ENCODE data around the gene RORC.
"Not testable (repeated sequence)": the region's sequence is repeated elsewhere in the genome, so short reads cannot be mapped to it uniquely, and the experiment has no call there.

Gene RORC

DNA sequence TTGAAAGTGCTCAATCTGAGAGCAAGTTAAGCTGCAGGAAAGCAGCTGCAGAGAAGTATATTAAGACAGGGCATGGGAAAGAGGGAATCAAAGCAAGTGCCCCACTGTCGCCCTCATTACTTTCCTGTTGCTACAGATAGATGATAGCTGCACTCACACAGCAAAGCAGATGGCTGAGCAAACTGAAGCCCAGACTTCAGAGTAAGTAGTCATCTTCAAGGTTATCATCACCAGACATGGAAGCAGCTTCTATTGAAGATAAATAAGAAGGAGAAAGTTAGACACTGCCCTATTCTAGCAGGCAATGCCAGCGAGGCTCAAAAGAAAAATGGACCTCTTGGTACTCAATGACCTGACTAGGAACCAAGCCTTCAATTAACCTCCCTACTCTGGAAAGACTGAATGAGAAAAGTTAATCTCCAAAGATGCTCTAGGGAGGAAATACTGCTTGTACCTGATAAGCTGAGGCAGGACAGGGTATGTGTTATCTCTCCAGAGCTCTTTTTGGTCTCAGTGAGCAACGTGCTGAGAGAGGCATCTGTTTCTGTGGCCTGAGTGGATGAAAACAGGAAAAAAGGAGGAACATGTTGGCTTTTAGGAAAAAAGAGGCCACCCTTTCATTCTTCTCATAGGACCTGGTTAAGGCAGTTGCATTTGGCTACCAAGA, 57.2 kb downstream of the RORC start:
- no peak for DNase-seq (ENCODE audit: low read depth in 2 of 2)

DNA sequence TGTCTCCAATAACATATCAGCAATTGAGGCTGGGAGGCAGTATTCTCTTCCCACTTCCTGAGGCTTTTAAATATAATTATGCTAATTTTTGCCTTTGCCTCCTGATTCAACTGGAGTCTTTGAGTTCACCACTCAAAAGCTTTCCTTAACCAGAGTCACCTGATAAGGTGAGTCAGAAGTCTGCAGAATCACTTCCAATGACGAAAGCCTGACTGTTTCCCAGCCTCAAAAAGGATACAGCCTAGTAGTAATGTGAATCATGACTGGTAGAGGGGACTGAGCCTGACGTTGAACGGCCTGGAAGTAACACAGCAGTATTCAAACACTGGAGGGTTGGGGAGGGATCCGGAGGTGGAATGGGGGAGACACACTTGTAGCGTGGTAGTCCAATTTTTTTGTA, 57.9 kb downstream of the RORC start:
- no peak for DNase-seq (ENCODE audit: low read depth in 2 of 2)

DNA sequence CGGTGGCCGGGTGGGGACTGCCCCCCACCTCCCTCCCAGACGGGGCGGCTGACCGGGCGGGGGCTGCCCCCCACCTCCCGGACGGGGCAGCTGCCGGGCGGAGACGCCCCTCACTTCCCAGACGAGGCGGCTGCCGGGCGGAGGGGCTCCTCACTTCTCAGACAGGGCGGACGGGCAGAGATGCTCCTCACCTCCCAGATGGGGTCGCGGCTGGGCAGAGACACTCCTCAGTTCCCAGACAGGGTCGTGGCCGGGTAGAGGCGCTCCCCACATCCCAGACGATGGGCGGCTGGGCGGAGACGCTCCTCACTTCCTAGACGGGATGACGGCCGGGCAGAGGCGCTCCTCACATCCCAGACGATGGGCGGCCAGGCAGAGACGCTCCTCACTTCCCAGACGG, 62.3 kb downstream of the RORC start:
- not testable (repeated sequence) for DNase-seq (ENCODE audit: low read depth in 2 of 2)

DNA sequence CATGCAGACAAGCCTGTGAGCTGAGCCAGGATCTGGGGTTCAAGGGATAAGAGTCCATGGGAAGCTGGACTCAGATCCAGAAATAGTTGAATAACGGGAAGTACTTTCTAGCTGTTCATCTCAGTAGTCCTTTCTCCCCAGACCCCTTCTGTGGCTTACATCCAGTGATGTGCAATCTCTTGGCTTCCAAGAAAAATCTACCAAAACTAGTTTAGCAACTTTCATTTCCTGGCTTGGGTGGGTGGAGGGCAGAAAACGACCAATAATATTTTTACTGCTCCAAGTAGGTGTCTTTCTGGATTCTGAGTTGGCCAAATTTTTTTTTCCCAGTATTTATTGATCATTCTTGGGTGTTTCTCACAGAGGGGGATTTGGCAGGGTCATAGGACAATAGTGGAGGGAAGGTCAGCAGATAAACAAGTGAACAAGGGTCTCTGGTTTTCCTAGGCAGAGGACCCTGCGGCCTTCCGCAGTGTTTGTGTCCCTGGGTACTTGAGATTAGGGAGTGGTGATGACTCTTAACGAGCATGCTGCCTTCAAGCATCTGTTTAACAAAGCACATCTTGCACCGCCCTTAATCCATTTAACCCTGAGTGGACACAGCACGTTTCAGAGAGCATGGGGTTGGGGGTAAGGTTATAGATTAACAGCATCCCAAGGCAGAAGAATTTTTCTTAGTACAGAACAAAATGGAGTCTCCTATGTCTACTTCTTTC, 63.1 kb downstream of the RORC start:
- not testable (repeated sequence) for DNase-seq (ENCODE audit: low read depth in 2 of 2)

DNA sequence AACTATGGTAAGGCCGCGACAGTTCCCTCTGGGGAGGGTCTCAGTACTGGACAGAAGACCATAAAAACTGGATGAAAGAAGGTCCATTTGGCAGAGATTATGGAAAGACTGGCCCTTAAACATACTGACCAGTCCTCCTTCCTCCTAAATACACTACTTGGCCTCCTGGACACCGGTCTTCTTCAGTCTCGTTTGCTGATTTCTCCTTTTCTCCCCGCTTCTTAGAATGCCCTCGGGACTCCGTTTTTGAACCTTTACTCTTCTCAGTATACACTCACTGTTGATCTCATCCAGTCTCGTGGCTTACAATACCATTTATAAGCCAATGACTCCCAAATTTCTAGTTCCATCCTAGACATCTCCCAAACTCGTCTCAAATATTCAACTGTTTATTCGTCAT, 67.6 kb downstream of the RORC start:
- no peak for DNase-seq (ENCODE audit: low read depth in 2 of 2)

DNA sequence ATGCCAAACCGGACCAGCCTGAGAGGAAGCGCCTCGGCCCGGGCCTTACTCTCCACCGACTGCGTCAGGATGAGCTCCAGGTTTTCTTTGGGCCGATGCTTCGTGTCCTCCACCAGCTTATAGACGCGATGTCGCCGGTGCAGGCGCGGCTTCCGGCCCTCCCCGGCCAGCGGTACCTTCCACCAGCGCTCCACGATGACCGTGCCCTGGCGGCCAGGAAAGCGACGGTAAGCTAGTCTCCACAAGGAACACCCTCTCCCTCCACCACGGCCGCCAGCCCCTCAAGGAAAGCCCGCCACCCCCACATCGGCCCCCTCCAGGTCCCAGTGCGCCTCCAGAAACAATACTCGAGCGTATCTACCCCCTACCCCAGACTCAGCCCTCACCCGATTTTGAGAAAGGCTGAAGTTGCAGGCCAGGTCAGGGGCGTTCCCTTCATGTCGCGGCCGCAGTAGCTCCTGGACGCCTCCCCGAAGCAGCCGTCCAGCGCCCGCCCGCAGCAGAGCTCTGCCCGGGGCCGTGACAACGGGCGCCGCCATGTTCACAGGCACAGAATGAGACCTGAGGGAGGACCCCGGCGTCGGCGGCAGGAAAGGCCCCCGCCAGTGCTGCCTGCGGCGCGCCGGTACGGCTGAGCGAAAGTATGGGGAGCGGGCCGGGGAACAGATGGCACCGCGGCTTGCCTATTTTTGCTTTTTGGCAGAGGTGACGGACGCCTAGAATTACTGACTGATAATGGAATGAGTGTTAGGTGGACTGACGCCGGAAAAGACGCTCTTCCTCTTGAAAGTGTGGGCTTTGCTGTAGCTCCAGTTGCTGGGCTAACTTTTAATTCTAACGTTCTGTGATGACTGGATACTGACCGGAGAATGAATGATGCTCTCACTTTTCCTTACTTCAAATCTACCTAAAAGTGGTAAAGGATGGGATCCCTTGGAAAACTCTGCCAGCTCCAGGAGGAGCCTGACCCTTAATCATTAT, 68.4 kb downstream of the RORC start, which contains the start of gene MRPL9:
Gene MRPL9 (minus strand): TSS at position 556 of the 981 bp plus-strand sequence. CDS start 17 bp downstream, at position 539.
- DNase-seq (ENCODE audit: low read depth in 2 of 2): peak; percentile 83 to 85

DNA sequence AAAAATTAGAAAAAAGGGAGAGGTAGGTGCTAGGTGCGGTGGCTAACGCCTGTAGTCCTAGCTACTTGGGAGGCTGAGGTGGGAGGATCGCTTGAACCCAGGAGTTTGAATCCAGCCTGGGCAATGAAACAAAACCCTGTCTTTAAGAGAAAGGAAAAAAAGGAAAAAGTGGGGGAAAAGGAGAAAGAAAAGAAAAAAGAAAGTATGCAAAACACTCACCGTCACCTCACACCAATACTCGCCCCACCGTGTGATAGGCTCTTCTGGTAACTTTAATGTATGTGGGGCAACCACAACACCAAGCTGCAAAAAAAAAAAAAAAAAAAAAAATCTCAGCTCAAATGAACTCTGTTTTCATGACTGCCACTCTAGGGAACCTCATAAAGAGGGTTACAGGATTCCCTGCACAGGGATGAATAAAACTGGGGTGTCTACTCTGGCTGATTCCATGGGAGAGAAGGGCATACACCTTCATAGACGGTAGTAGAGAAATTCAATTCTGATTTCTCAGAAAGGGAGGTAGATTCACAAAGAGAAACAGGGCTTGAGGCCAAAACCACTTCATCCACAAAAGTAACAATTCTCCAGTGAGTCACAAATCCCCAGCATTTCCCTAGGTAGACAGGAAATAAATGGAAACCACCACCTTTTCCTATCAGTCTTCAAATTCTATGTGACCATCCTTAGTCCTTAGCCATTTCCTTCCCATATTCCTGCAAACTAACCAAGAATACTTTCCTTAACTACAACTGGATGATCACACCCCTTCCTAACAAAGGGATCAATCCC, 70.8 kb downstream of the RORC start:
- no peak for DNase-seq (ENCODE audit: low read depth in 2 of 2)

DNA sequence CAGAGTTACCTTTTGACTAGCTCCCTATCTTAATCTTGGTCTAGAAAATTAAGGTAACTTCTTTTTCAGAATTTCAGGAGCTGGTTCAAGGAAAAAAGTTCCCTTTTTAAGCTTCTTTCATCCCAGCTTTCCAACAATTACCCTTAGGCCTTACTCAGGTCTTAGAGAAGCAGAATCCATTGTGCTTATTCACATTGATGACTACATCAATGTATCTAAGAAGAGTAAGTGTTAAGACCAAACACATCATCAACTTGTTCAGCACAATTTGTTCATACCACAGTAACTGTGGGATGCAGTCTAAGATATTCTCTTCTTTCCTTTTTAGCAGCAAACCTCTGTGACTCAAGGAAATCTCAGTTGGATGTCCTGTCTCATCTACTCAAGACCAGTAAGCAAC, 72.4 kb downstream of the RORC start:
- DNase-seq (ENCODE audit: low read depth in 2 of 2): no peak

DNA sequence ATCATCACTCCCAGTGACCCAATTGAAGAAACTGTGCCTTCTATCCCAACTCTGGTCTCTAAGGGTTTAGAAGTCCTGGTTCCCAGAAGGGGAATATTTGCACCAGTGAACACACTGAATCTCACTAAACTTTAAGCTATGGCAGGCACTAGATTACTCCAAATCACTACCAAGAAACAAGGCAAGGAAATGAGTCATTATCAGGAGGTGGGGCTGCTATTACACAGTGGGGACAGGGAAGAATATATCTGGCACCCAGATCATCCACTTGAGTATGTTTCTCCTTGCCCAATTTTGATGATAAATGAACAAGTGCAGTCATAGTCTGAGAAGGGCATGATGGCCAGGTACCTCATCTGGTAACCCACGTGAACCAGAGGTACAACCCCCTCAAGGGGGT, 75.3 kb downstream of the RORC start:
- no peak for DNase-seq (ENCODE audit: low read depth in 2 of 2)
